GM18858 (cell line): ENCODE data around the gene PAX7.

ENCODE experiments used
- ATAC-seq: cut with Tn5 transposase; IDR thresholded peaks from one replicate; pipeline ENCODE4 v1.9.1; 2021; ENCODE audit not compliant: unreplicated experiment

The PAX7 gene

GRCh38 chr1:18789246-18789645 is 158.6 kb downstream of the PAX7 start:
- ATAC-seq = no peak

- no peak for ATAC-seq
These were observed 162.1 kb downstream of the PAX7 start for GRCh38 chr1:18792747-18793146.

GRCh38 chr1:18793164-18793563 is 162.5 kb downstream of the PAX7 start:
- ATAC-seq = no peak

- ATAC-seq = no peak
These were observed 163.4 kb downstream of the PAX7 start for GRCh38 chr1:18794051-18794450.

GRCh38 chr1:18794561-18794960 is 163.9 kb downstream of the PAX7 start:
- no peak for ATAC-seq

- no peak for ATAC-seq
These were observed 164.5 kb downstream of the PAX7 start for GRCh38 chr1:18795002-18795689.

GRCh38 chr1:18796950-18797349 is 166.3 kb downstream of the PAX7 start:
- no peak for ATAC-seq
